Fibroblast of lung (primary cell): Measurements from ENCODE around the gene SORCS2.

Experiments
- EZH2 ChIP-seq: IDR thresholded peaks from 2 replicates; pipeline ENCODE4 v1.5.1; 2012; ENCODE audit warnings: low read length, control low read depth, mild to moderate bottlenecking; ENCODE audit errors: missing control alignments
- TF ChIP-seq, protein P1 (sequence below), 2 donors: IDR thresholded peaks in 1 of 2; conservative IDR thresholded peaks in 1 of 2; 1 replicate in 1 of 2; 2 replicates in 1 of 2; pipeline ENCODE4 v1.5.1; 2011 to 2012; ENCODE audit warnings: low read length in 2 of 2, control low read depth in 1 of 2, inconsistent platforms in 1 of 2, low read depth in 1 of 2, mild to moderate bottlenecking in 1 of 2

DNA sequence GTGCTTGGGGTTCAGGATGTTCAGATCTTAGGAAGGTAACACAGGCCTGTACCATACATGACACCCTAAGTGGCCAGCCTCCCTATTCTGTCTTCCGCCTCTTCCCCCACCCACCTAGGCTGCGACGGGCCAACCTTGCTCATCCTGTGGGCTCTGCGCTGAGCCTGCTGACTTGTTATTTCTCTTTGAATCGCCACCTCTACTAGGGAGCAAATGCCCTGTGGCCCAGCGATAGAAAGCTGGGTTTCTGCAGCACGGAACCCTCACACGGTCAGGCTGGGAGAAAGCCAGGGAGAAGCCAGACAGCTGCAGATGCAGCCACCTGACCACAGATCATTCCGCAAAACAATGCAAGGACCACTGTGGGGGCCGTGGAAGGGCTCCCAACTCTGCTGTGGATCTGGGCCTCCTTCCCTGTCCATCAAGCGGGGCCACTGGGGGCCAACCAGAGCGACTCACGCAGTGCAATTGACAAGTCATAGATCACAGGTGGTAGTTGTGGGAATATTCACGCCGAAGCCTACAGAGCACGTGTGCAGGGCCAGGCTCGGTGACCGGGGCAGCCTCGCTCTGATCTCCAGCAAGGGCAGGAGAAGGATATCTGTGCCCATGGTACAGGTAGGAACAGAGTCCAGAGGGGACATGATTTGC lies 519.8 kb downstream of the SORCS2 start:
- TF ChIP-seq, protein P1, sequence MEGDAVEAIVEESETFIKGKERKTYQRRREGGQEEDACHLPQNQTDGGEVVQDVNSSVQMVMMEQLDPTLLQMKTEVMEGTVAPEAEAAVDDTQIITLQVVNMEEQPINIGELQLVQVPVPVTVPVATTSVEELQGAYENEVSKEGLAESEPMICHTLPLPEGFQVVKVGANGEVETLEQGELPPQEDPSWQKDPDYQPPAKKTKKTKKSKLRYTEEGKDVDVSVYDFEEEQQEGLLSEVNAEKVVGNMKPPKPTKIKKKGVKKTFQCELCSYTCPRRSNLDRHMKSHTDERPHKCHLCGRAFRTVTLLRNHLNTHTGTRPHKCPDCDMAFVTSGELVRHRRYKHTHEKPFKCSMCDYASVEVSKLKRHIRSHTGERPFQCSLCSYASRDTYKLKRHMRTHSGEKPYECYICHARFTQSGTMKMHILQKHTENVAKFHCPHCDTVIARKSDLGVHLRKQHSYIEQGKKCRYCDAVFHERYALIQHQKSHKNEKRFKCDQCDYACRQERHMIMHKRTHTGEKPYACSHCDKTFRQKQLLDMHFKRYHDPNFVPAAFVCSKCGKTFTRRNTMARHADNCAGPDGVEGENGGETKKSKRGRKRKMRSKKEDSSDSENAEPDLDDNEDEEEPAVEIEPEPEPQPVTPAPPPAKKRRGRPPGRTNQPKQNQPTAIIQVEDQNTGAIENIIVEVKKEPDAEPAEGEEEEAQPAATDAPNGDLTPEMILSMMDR (conservative IDR thresholded peaks at IDR 0.05 in 1 of 2, IDR thresholded peaks at IDR 0.05 in 1 of 2; ENCODE audit: low read depth in 1 of 2, low read length in 2 of 2) = no peak
- no peak for TF ChIP-seq EZH2
